Glomerular visceral epithelial cell (primary cell): Measurements from ENCODE around the gene SIRPG.
A peak's percentile ranks its signal among the peaks of the same experiment; 100 is the strongest.
"Not testable (repeated sequence)": the region's sequence is repeated elsewhere in the genome, so short reads cannot be mapped to it uniquely, and the experiment has no call there.

Source experiments
- DNase-seq: peaks from one replicate; pipeline ENCODE4 v3.0.0-alpha.2; 2016; ENCODE audit errors: extremely low spot score

SIRPG gene

GRCh38 chr20:1671891-1672669 is 14.5 kb upstream of the SIRPG start:
- no peak for DNase-seq

- DNase-seq, result no peak
These were observed 11.7 kb upstream of the SIRPG start for GRCh38 chr20:1669304-1669703.

- no peak for DNase-seq
These were observed 10.0 kb upstream of the SIRPG start for GRCh38 chr20:1667502-1668085.

GRCh38 chr20:1666802-1667201 is 9.2 kb upstream of the SIRPG start:
- DNase-seq, result no peak

- DNase-seq, result no peak
These were observed 7.8 kb upstream of the SIRPG start for GRCh38 chr20:1665345-1665744.

- no peak for DNase-seq
These were observed 7.3 kb upstream of the SIRPG start for GRCh38 chr20:1664911-1665310.

GRCh38 chr20:1663917-1664316 is 6.3 kb upstream of the SIRPG start:
- DNase-seq, result no peak

- no peak for DNase-seq
These were observed 4.1 kb upstream of the SIRPG start for GRCh38 chr20:1661542-1662299.

GRCh38 chr20:1660246-1660645 is 2.7 kb upstream of the SIRPG start:
- no peak for DNase-seq

- no peak for DNase-seq
These were observed 735 bp downstream of the SIRPG start for GRCh38 chr20:1656844-1657243.

- no peak for DNase-seq
These were observed 2.6 kb downstream of the SIRPG start for GRCh38 chr20:1654996-1655395.

- DNase-seq, result no peak
These were observed 4.6 kb downstream of the SIRPG start for GRCh38 chr20:1652960-1653359.

GRCh38 chr20:1652104-1652503 is 5.5 kb downstream of the SIRPG start:
- no peak for DNase-seq

- no peak for DNase-seq
These were observed 6.1 kb downstream of the SIRPG start for GRCh38 chr20:1651268-1652058.

- no peak for DNase-seq
These were observed 9.5 kb downstream of the SIRPG start for GRCh38 chr20:1648101-1648500.

- DNase-seq, result no peak
These were observed 10.6 kb downstream of the SIRPG start for GRCh38 chr20:1646975-1647431.

- no peak for DNase-seq
These were observed 13.2 kb downstream of the SIRPG start for GRCh38 chr20:1644101-1644962.

GRCh38 chr20:1638643-1639042 is 18.9 kb downstream of the SIRPG start:
- not testable (repeated sequence) for DNase-seq

- DNase-seq, result peak; percentile 56
These were observed 19.8 kb downstream of the SIRPG start for GRCh38 chr20:1637755-1638154.

- DNase-seq, result no peak
These were observed 20.4 kb downstream of the SIRPG start for GRCh38 chr20:1637226-1637625.

- DNase-seq, result no peak
These were observed 21.0 kb downstream of the SIRPG start for GRCh38 chr20:1636621-1637020.
